HS-5 (cell line): ENCODE data around the gene BSG.

Experiments used
- DNase-seq: peaks from one replicate; pipeline ENCODE4 v3.0.0-alpha.2; 2012; ENCODE audit warnings: low read depth

Gene BSG

GRCh38 chr19:540867-541637 is 31.3 kb upstream of the BSG start:
- DNase-seq: no peak

- DNase-seq: no peak
Measured at GRCh38 chr19:541699-542098, 30.7 kb upstream of the BSG start.

- no peak for DNase-seq
Measured at GRCh38 chr19:542173-542866, 30.1 kb upstream of the BSG start.

- DNase-seq: no peak
Measured at GRCh38 chr19:543910-544608, 28.3 kb upstream of the BSG start, which contains the start of gene GZMM. TSS of gene GZMM (plus strand) at chr19:544053. CDS start at chr19:544072, 19 bp downstream.

GRCh38 chr19:547117-547516 is 25.3 kb upstream of the BSG start:
- no peak for DNase-seq

- no peak for DNase-seq
Measured at GRCh38 chr19:547836-548720, 24.3 kb upstream of the BSG start.

- DNase-seq: no peak
Measured at GRCh38 chr19:548886-549830, 23.2 kb upstream of the BSG start.

GRCh38 chr19:554817-555216 is 17.6 kb upstream of the BSG start:
- DNase-seq: no peak

GRCh38 chr19:555474-555808 is 17.0 kb upstream of the BSG start:
- DNase-seq: no peak

GRCh38 chr19:556611-557382 is 15.6 kb upstream of the BSG start:
- no peak for DNase-seq

- DNase-seq: no peak
Measured at GRCh38 chr19:558770-559439, 13.5 kb upstream of the BSG start.

- no peak for DNase-seq
Measured at GRCh38 chr19:560121-560520, 12.3 kb upstream of the BSG start.

- no peak for DNase-seq
Measured at GRCh38 chr19:566403-566802, 6.0 kb upstream of the BSG start.

- DNase-seq: no peak
Measured at GRCh38 chr19:566844-567243, 5.6 kb upstream of the BSG start.

GRCh38 chr19:567296-567900 is 5.0 kb upstream of the BSG start:
- DNase-seq: no peak

GRCh38 chr19:570251-570686 is 2.1 kb upstream of the BSG start:
- DNase-seq: no peak

- DNase-seq: no peak
Measured at GRCh38 chr19:570937-571565, 1.3 kb upstream of the BSG start.

GRCh38 chr19:571566-571974 is 826 bp upstream of the BSG start:
- no peak for DNase-seq
